Muscle layer of duodenum (tissue), 2 donors: Measurements from ENCODE around the gene NOL8.

ENCODE experiments used
- H3K27ac ChIP-seq: one replicate; pipeline ENCODE4 v1.7.0; 2013; ENCODE audit warnings: mild to moderate bottlenecking, low read length
- H3K27me3 ChIP-seq: one replicate; pipeline ENCODE4 v1.7.0; 2013; ENCODE audit warnings: low read depth, mild to moderate bottlenecking, control low read depth, low read length
- H3K36me3 ChIP-seq, 2 donors: one replicate each; pipeline ENCODE4 v1.7.0; 2013; ENCODE audit warnings: low read length in 2 of 2, control low read depth in 1 of 2, mild to moderate bottlenecking in 1 of 2; ENCODE audit not compliant: insufficient read depth in 2 of 2, control insufficient read depth in 1 of 2
- H3K4me1 ChIP-seq, 2 donors: one replicate each; pipeline ENCODE4 v1.7.0; 2013; ENCODE audit warnings: low read length in 2 of 2, mild to moderate bottlenecking in 2 of 2, control low read depth in 1 of 2, moderate library complexity in 1 of 2; ENCODE audit not compliant: insufficient read depth in 2 of 2, control insufficient read depth in 1 of 2
- H3K4me3 ChIP-seq, 2 donors: one replicate each; pipeline ENCODE4 v1.7.0; 2013; ENCODE audit warnings: low read length in 2 of 2, low read depth in 1 of 2, mild to moderate bottlenecking in 1 of 2
- H3K9me3 ChIP-seq, 2 donors: one replicate each; pipeline ENCODE4 v1.7.0; 2013; ENCODE audit warnings: low read length in 2 of 2, control low read depth in 1 of 2, mild to moderate bottlenecking in 1 of 2; ENCODE audit not compliant: control insufficient read depth in 1 of 2
- donor health status: healthy.

NOL8 gene

GRCh38 chr9:92310562-92310961 is 14.6 kb downstream of the NOL8 start:
- H3K4me3 ChIP-seq, result no peak overlapping the region
- H3K4me1 ChIP-seq, result peaks cover 0 to 5% of the 10 kb centered on the region in 2 donors
- H3K36me3 ChIP-seq, result peaks cover 45 to 84% of the 10 kb centered on the region in 2 donors
- H3K27ac ChIP-seq, result no peak overlapping the region
- no peaks in the 10 kb centered on the region for H3K27me3 ChIP-seq
- H3K9me3 ChIP-seq, result no peaks in the 10 kb centered on the region

GRCh38 chr9:92308893-92309292 is 16.3 kb downstream of the NOL8 start:
- H3K36me3 ChIP-seq, result peaks cover 54 to 85% of the 10 kb centered on the region in 2 donors
- H3K4me3 ChIP-seq, result no peak overlapping the region
- H3K4me1 ChIP-seq, result peaks cover 0 to 5% of the 10 kb centered on the region in 2 donors
- H3K27me3 ChIP-seq, result no peaks in the 10 kb centered on the region
- no peaks in the 10 kb centered on the region for H3K9me3 ChIP-seq
- no peak overlapping the region for H3K27ac ChIP-seq

- H3K36me3 ChIP-seq, result peaks cover 56 to 78% of the 10 kb centered on the region in 2 donors
- H3K27me3 ChIP-seq, result no peaks in the 10 kb centered on the region
- H3K9me3 ChIP-seq, result no peaks in the 10 kb centered on the region
- H3K4me1 ChIP-seq, result no peaks in the 10 kb centered on the region
- H3K4me3 ChIP-seq, result no peak overlapping the region
- no peak overlapping the region for H3K27ac ChIP-seq
Observed at GRCh38 chr9:92300936-92301335, 24.2 kb downstream of the NOL8 start.

- Histone ChIP-seq H3K27me3 (no peaks in the 10 kb centered on the region), H3K9me3 (no peaks in the 10 kb centered on the region), H3K27ac (no peak overlapping the region), H3K36me3 (peaks cover 39 to 61% of the 10 kb centered on the region in 2 donors), H3K4me3 (no peak overlapping the region), H3K4me1 (peaks cover 5 to 8% of the 10 kb centered on the region in 2 donors)
Observed at GRCh38 chr9:92299116-92299515, 26.0 kb downstream of the NOL8 start.

GRCh38 chr9:92298036-92298435 is 27.1 kb downstream of the NOL8 start:
- Histone ChIP-seq H3K4me1 (peaks cover 5 to 8% of the 10 kb centered on the region in 2 donors), H3K27ac (no peak overlapping the region), H3K4me3 (no peak overlapping the region), H3K36me3 (peaks cover 28 to 51% of the 10 kb centered on the region in 2 donors), H3K9me3 (no peaks in the 10 kb centered on the region), H3K27me3 (no peaks in the 10 kb centered on the region)

- Histone ChIP-seq H3K36me3 (peaks cover 24 to 46% of the 10 kb centered on the region in 2 donors), H3K27me3 (no peaks in the 10 kb centered on the region), H3K4me3 (no peak overlapping the region), H3K4me1 (peaks cover 5 to 12% of the 10 kb centered on the region in 2 donors), H3K9me3 (no peaks in the 10 kb centered on the region), H3K27ac (no peak overlapping the region)
Observed at GRCh38 chr9:92297611-92298010, 27.5 kb downstream of the NOL8 start.

- no peaks in the 10 kb centered on the region for H3K9me3 ChIP-seq
- H3K27ac ChIP-seq, result no peak overlapping the region
- peaks cover 13 to 30% of the 10 kb centered on the region in 2 donors for H3K36me3 ChIP-seq
- H3K27me3 ChIP-seq, result no peaks in the 10 kb centered on the region
- H3K4me3 ChIP-seq, result no peak overlapping the region
- H3K4me1 ChIP-seq, result peaks cover 5 to 24% of the 10 kb centered on the region in 2 donors
Observed at GRCh38 chr9:92295827-92296258, 29.3 kb downstream of the NOL8 start.

- Histone ChIP-seq H3K27me3 (no peaks in the 10 kb centered on the region), H3K4me1 (peaks cover 5 to 24% of the 10 kb centered on the region in 2 donors), H3K9me3 (no peaks in the 10 kb centered on the region), H3K4me3 (no peak overlapping the region), H3K27ac (no peak overlapping the region), H3K36me3 (peaks cover 11 to 24% of the 10 kb centered on the region in 2 donors)
Observed at GRCh38 chr9:92295240-92295790, 29.8 kb downstream of the NOL8 start.

GRCh38 chr9:92294297-92294676 is 30.9 kb downstream of the NOL8 start:
- Histone ChIP-seq H3K4me1 (peaks cover 5 to 24% of the 10 kb centered on the region in 2 donors), H3K27me3 (no peaks in the 10 kb centered on the region), H3K4me3 (peak overlapping the region; percentile 83 to 94), H3K27ac (peak overlapping the region; percentile 82), H3K36me3 (peaks cover 11 to 20% of the 10 kb centered on the region in 2 donors), H3K9me3 (no peaks in the 10 kb centered on the region)

- Histone ChIP-seq H3K27me3 (no peaks in the 10 kb centered on the region), H3K9me3 (no peaks in the 10 kb centered on the region), H3K4me1 (peaks cover 5 to 24% of the 10 kb centered on the region in 2 donors), H3K27ac (peak within 1 kb of the TSS; percentile 82), H3K4me3 (peak within 1 kb of the TSS; percentile 83 to 94), H3K36me3 (peaks cover 11 to 18% of the 10 kb centered on the region in 2 donors)
Observed at GRCh38 chr9:92293452-92294296, 31.5 kb downstream of the NOL8 start, which contains the start of gene IARS1. Gene IARS1 (minus strand): TSS chr9:92293697. CDS start chr9:92289419, 4,278 bp downstream.

- Histone ChIP-seq H3K9me3 (no peaks in the 10 kb centered on the region), H3K4me1 (peaks cover 5 to 24% of the 10 kb centered on the region in 2 donors), H3K27ac (peak overlapping the region; percentile 79), H3K36me3 (peaks cover 11 to 19% of the 10 kb centered on the region in 2 donors), H3K27me3 (no peaks in the 10 kb centered on the region), H3K4me3 (peak overlapping the region; percentile 83 to 94)
Observed at GRCh38 chr9:92293075-92293354, 32.1 kb downstream of the NOL8 start.
